ENCODE data around the gene MEIS2. TPM values are rescaled to one million over a fixed set of nuclear protein-coding genes. Genes with fewer than 3 reads are reported as not detected.

The MEIS2 gene
- total RNA-seq, 1 experiment from 2014 or later, result 9.3 TPM

DNA sequence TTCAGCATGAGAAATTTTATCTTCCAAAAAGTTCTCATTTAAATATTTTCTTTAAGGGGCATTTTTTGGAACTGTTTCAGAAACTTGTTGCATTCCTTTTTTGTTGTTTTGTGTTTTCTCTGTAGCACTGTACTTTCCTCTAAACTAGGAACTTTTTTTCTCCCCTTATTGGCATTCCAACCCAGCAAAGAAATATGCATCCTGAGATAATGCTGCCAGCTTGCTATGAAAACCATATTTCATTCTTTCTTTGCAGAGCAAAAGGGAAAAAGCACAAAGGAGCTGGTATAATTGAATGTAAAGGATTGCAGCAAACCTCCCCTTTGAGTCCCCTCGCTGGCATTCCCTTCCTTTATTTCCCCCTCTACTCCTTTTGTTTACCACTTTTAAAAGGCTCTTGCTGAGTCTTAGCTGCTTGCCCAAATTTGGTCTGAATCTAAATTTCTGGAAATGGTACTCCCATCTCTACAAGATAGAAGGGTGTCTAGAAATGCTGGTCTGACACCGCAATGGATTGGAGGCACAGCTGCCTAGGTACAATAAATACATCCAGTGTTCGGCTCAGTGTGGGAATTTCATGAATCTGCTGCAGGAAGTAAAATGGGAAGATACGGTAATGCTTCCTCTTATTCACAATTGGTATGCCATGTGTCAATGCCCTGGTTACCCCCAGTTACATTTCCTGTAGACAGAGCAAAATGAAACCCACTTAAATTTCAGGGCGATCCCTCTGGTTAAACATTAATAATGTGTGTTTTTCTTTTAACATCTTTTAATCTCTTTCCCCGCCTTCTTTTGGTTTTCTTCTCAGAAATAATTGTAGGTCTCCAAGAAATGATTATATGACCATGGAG is 156.6 kb downstream of the MEIS2 start:
- no peak overlapping the region for H3K4me3 ChIP-seq (ENCODE audit: low read depth, low read length, poor library complexity, severe bottlenecking)
- TF ChIP-seq EZH2 (IDR thresholded peaks at IDR 0.05; ENCODE audit: borderline replicate concordance, low read depth, low read length, poor library complexity, severe bottlenecking), result no peak
- TF ChIP-seq, protein P1, sequence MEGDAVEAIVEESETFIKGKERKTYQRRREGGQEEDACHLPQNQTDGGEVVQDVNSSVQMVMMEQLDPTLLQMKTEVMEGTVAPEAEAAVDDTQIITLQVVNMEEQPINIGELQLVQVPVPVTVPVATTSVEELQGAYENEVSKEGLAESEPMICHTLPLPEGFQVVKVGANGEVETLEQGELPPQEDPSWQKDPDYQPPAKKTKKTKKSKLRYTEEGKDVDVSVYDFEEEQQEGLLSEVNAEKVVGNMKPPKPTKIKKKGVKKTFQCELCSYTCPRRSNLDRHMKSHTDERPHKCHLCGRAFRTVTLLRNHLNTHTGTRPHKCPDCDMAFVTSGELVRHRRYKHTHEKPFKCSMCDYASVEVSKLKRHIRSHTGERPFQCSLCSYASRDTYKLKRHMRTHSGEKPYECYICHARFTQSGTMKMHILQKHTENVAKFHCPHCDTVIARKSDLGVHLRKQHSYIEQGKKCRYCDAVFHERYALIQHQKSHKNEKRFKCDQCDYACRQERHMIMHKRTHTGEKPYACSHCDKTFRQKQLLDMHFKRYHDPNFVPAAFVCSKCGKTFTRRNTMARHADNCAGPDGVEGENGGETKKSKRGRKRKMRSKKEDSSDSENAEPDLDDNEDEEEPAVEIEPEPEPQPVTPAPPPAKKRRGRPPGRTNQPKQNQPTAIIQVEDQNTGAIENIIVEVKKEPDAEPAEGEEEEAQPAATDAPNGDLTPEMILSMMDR (conservative IDR thresholded peaks at IDR 0.05; ENCODE audit: low read depth, low read length), result no peak
- intact Hi-C loops (cut with micrococcal nuclease; ENCODE audit: unreplicated experiment), result no loop called here
- H3K27ac ChIP-seq (ENCODE audit: low read depth, low read length, poor library complexity, severe bottlenecking), result no peak overlapping the region
- ChIA-PET POLR2A (ENCODE audit: low non-redundant PET) (no interaction called here), CTCF (no interaction called here)
- H3K36me3 ChIP-seq (ENCODE audit: insufficient read depth, low read length, poor library complexity, severe bottlenecking), result no peaks in the 10 kb centered on the region
- no peak for DNase-seq (ENCODE audit: low spot score)
- BruUV-seq (replicated peaks), result no TSS peak
- H3K27me3 ChIP-seq (replicated peaks; ENCODE audit: insufficient read depth, low read depth, low read length, poor library complexity), result no peaks in the 10 kb centered on the region
- no peaks in the 10 kb centered on the region for H3K9me3 ChIP-seq (ENCODE audit: low read depth, low read length, poor library complexity, severe bottlenecking)
- H3K4me1 ChIP-seq (ENCODE audit: insufficient read depth, low read length, poor library complexity, severe bottlenecking), result no peaks in the 10 kb centered on the region

DNA sequence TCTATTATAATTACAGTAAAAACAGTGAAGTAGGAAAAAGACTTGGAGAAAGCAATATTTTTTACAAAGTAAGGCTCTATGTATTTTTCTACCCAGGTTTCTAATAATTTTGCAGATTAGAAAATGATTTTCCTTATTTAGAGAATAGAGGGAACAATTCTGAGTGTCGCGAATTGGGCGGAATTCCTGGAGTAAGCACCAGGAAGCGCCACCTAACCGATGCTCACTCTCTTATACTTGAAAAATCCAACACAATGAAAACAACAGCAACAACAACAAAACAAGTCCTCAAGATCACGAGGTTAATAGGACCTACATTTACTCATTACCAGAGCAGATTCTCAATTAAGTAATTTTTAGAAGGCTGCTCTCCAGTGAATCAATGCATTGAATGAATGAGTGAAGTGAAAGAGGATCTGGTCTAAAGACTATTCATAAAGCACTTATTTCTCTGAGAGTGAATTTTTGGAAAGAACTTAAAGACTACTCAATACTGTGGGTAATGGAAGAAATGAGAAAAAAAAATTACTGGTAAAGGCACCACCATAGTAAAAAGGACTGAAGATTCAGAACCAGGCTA is 158.0 kb downstream of the MEIS2 start:
- Histone ChIP-seq H3K4me3 (ENCODE audit: low read depth, low read length, poor library complexity, severe bottlenecking) (no peak overlapping the region), H3K9me3 (ENCODE audit: low read depth, low read length, poor library complexity, severe bottlenecking) (no peaks in the 10 kb centered on the region), H3K27me3 (replicated peaks; ENCODE audit: insufficient read depth, low read depth, low read length, poor library complexity) (no peaks in the 10 kb centered on the region), H3K27ac (ENCODE audit: low read depth, low read length, poor library complexity, severe bottlenecking) (no peak overlapping the region), H3K4me1 (ENCODE audit: insufficient read depth, low read length, poor library complexity, severe bottlenecking) (no peaks in the 10 kb centered on the region), H3K36me3 (ENCODE audit: insufficient read depth, low read length, poor library complexity, severe bottlenecking) (no peaks in the 10 kb centered on the region)
- CTCF ChIA-PET, result no interaction called here
- BruUV-seq (replicated peaks), result no TSS peak
- no peak for DNase-seq (ENCODE audit: low spot score)
- intact Hi-C loops (cut with micrococcal nuclease; ENCODE audit: unreplicated experiment), result no loop called here
- POLR2A ChIA-PET (ENCODE audit: low non-redundant PET), result no interaction called here
- no peak for TF ChIP-seq EZH2 (IDR thresholded peaks at IDR 0.05; ENCODE audit: borderline replicate concordance, low read depth, low read length, poor library complexity, severe bottlenecking)
- TF ChIP-seq, protein P1 (conservative IDR thresholded peaks at IDR 0.05; ENCODE audit: low read depth, low read length), result no peak

DNA sequence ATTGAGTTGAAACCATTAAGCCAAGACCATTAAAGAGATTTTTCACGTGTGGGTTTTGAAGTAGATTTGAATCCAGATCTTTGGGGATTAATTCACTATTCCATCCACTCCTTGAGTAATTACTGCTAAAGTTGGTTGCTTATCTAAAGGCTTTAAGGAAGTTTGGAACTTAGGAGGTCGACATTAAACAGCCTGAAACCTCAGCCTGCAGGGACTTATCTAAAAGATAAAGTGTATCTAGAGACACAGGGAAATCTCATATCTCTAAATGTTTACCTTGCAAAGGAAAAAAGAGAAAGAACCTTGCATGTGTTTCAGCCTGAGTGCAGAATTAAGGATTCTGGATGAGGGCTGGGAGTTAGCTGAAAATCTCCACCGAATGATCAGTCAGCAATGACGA is 158.6 kb downstream of the MEIS2 start:
- no peak for DNase-seq (ENCODE audit: low spot score)
- Histone ChIP-seq H3K9me3 (ENCODE audit: low read depth, low read length, poor library complexity, severe bottlenecking) (no peaks in the 10 kb centered on the region), H3K4me1 (ENCODE audit: insufficient read depth, low read length, poor library complexity, severe bottlenecking) (no peaks in the 10 kb centered on the region), H3K27ac (ENCODE audit: low read depth, low read length, poor library complexity, severe bottlenecking) (no peak overlapping the region), H3K27me3 (replicated peaks; ENCODE audit: insufficient read depth, low read depth, low read length, poor library complexity) (no peaks in the 10 kb centered on the region), H3K4me3 (ENCODE audit: low read depth, low read length, poor library complexity, severe bottlenecking) (no peak overlapping the region), H3K36me3 (ENCODE audit: insufficient read depth, low read length, poor library complexity, severe bottlenecking) (no peaks in the 10 kb centered on the region)
- no peak for TF ChIP-seq EZH2 (IDR thresholded peaks at IDR 0.05; ENCODE audit: borderline replicate concordance, low read depth, low read length, poor library complexity, severe bottlenecking)
- TF ChIP-seq, protein P1 (conservative IDR thresholded peaks at IDR 0.05; ENCODE audit: low read depth, low read length), result no peak
- ChIA-PET POLR2A (ENCODE audit: low non-redundant PET) (no interaction called here), CTCF (no interaction called here)
- BruUV-seq (replicated peaks), result no TSS peak
- intact Hi-C loops (cut with micrococcal nuclease; ENCODE audit: unreplicated experiment), result no loop called here

Measured in A673 (cell line).